22Rv1 (cell line): Measurements from ENCODE around the gene GPC2.

Experiments
- CTCF ChIP-seq: fragments of 450-650 bp; IDR thresholded peaks from 2 replicates; pipeline ENCODE4 v1.5.1; 2017; ENCODE audit warnings: mild to moderate bottlenecking
- ZFX ChIP-seq: fragments of 450-650 bp; IDR thresholded peaks from 2 replicates; pipeline ENCODE4 v1.6.1; 2017; ENCODE audit warnings: antibody characterized with exemption, borderline replicate concordance

GRCh38 chr7:100122568-100122967 lies 54.6 kb downstream of the GPC2 start:
- TF ChIP-seq CTCF = no peak
- no peak for TF ChIP-seq ZFX
